ENCODE results near the gene GTF2H1. TPM values are rescaled to one million over a fixed set of nuclear protein-coding genes. Genes with fewer than 3 reads are reported as not detected.
A peak's percentile ranks its signal among the peaks of the same experiment; 100 is the strongest.

Gene GTF2H1
- total RNA-seq, 1 experiment from 2014 or later = 39.4 TPM

GRCh38 chr11:18317551-18317950 is 4.8 kb upstream of the GTF2H1 start:
- no peak overlapping the region for H3K4me3 Mint-ChIP-seq
- H4K91ac ChIP-seq (ENCODE audit: insufficient read length, low read depth, low read length) = no peak overlapping the region
- H3K79me2 ChIP-seq (ENCODE audit: insufficient read depth, low read length) = peaks cover 15% of the 10 kb centered on the region; the same call in 1 of the 2 replicates
- no peak for TF ChIP-seq CTCF (conservative IDR thresholded peaks at IDR 0.05)
- no peak overlapping the region for H3K23ac ChIP-seq (ENCODE audit: insufficient read length, low read depth, low read length)
- H3K4me1 ChIP-seq (ENCODE audit: insufficient read depth, low read length) = no peaks in the 10 kb centered on the region
- no peak overlapping the region for H2BK12ac ChIP-seq (ENCODE audit: insufficient read length, low read depth, low read length)
- H3K9ac ChIP-seq (ENCODE audit: extremely low read depth, insufficient read length, low read length) = no peak overlapping the region
- H3K27ac Mint-ChIP-seq = peak overlapping the region in 1 of 3 experiments; percentile 55; a peak in 1 of 7 replicates
- H3K9me3 ChIP-seq (ENCODE audit: control insufficient read depth, low read depth, low read length) = no peaks in the 10 kb centered on the region
- H2BK120ac ChIP-seq (ENCODE audit: low read depth, low read length, poor library complexity, severe bottlenecking) = no peak overlapping the region
- no CpG with 5 or more reads among the region's 4 CpGs for WGBS (ENCODE audit: extremely low coverage, insufficient read length, low lambda C conversion rate)
- H2AK5ac ChIP-seq (ENCODE audit: insufficient read length, low read length) = no peak overlapping the region
- peaks cover 2 to 9% (median 9%) of the 10 kb centered on the region in 3 experiments; a peak in 6 of 7 replicates for H3K36me3 Mint-ChIP-seq (ENCODE audit: insufficient read depth in 1 of 3, low read depth in 3 of 3)
- H3K4me1 Mint-ChIP-seq = peaks cover 15 to 16% of the 10 kb centered on the region in 2 experiments
- no peak overlapping the region for H3K4ac ChIP-seq (ENCODE audit: low read depth, low read length)
- no peak overlapping the region for H3T11ph ChIP-seq (ENCODE audit: low read length)
- no peak overlapping the region for H2AFZ ChIP-seq (ENCODE audit: low read length)
- peaks cover 4% of the 10 kb centered on the region for H3K79me1 ChIP-seq (ENCODE audit: insufficient read depth, low read depth, low read length, poor library complexity, severe bottlenecking)
- H3K14ac ChIP-seq (ENCODE audit: insufficient read depth, low read length) = no peak overlapping the region
- H3K18ac ChIP-seq (ENCODE audit: insufficient read length, low read depth, low read length) = no peak overlapping the region
- no peak for DNase-seq
- no peaks in the 10 kb centered on the region for H3K27me3 Mint-ChIP-seq (ENCODE audit: low read depth)
- H3K27me3 ChIP-seq (ENCODE audit: insufficient read depth, low read length) = no peaks in the 10 kb centered on the region
- no peak overlapping the region for H2BK15ac ChIP-seq (ENCODE audit: low read depth, low read length)
- no peak overlapping the region for H2BK5ac ChIP-seq (ENCODE audit: insufficient read length, low read length)
- H4K5ac ChIP-seq (ENCODE audit: insufficient read length, low read depth, low read length) = no peak overlapping the region
- no peak overlapping the region for H3K56ac ChIP-seq (ENCODE audit: insufficient read length, low read depth, low read length)
- H4K8ac ChIP-seq (replicated peaks; ENCODE audit: insufficient read length, low read depth, low read length) = no peak overlapping the region
- no peaks in the 10 kb centered on the region for H4K20me1 ChIP-seq (ENCODE audit: control insufficient read depth, insufficient read depth, insufficient read length)
- H3K4me2 ChIP-seq (ENCODE audit: insufficient read depth, insufficient read length, low read length) = no peak overlapping the region
- H3K9me3 Mint-ChIP-seq = no peaks in the 10 kb centered on the region; a peak in 1 of 5 replicates
- no peak overlapping the region for H3K27ac ChIP-seq (ENCODE audit: insufficient read length, low read depth, low read length)
- no peaks in the 10 kb centered on the region for H3K23me2 ChIP-seq (ENCODE audit: insufficient read length, low read depth, low read length, poor library complexity, severe bottlenecking)
- no peak overlapping the region for H2BK20ac ChIP-seq (ENCODE audit: low read depth, low read length, poor library complexity, severe bottlenecking)

Data from H9 (cell line).